ENCODE results near the gene BCL7A. TPM values are rescaled to one million over a fixed set of nuclear protein-coding genes. Genes with fewer than 3 reads are reported as not detected.

The BCL7A gene
- total and polyA plus RNA-seq, 2 of the 8 experiments (the other 6 are each of a cell fraction or from before 2014, with no cell fraction given): 11.9 to 12.7 TPM

DNA sequence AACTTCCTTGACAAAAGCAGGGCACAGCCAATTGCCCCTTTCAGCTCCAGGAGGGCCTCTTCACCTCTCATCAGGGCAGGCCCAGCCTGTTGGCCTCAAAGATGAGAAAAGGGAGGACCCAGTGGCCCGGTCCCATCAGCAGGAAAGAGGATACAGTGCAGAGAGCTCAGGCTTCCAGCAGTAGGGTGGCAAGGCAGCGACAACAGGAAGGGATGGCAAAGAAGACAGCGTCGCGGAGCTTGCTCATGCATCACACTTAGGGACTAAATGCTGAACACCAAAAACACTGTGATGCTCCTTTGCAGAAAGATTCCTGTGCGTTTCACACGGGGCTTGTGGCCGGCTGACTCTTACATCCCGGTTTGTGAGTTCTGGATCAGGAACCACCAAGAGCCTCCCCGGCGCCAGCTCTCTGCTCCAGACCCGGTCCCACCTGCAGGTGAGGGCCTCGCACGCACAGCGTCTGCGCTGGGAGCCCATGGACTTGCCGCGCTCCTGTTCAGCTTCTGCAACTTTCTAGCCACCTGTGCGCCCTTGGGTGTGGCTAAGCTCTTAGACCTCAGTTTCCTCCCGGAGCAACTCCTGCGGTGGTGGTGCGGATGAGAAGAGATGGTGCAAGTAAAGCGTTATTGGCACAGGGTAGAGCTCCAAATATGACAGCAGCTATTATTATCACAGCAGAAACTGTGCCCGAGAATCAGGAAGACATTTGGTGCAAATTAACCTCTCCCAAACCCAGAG lies 15.3 kb upstream of the BCL7A start (continued):
- no peak for TF ChIP-seq CHD7 (IDR thresholded peaks at IDR 0.05; ENCODE audit: insufficient replicate concordance, low read length)
- TF ChIP-seq SUZ12 (IDR thresholded peaks at IDR 0.05; ENCODE audit: low read length): no peak
- TF ChIP-seq YY1 (IDR thresholded peaks at IDR 0.05; ENCODE audit: low read depth, low read length): no peak
- no peak for TF ChIP-seq KDM4A (IDR thresholded peaks at IDR 0.05; ENCODE audit: low read depth, low read length, severe bottlenecking)
